NCI-H460 (cell line): ENCODE measurements around the gene LRRC3. TPM values are rescaled to one million over a fixed set of nuclear protein-coding genes. Genes with fewer than 3 reads are reported as not detected.

Source experiments
- DNase-seq: peaks from one replicate; pipeline ENCODE4 v3.0.0-alpha.2; 2016; ENCODE audit warnings: low read depth; ENCODE audit errors: extremely low read depth
- total RNA-seq: library from RNA; depleted of rRNA; stranded (reverse); fragments of >200 nt; shearing (Covaris generic); gene quantifications from 2 replicates; pipeline ENCODE4 v1.2.3, GENCODE V29; 2014

LRRC3 gene
- total RNA-seq, 1 experiment from 2014 or later: 0.47 TPM

GRCh38 chr21:44423312-44423821 is 31.9 kb upstream of the LRRC3 start:
- DNase-seq: no peak

- no peak for DNase-seq
Observed at GRCh38 chr21:44423941-44424607, 31.2 kb upstream of the LRRC3 start.

- DNase-seq: no peak
Observed at GRCh38 chr21:44424608-44425306, 30.6 kb upstream of the LRRC3 start.

GRCh38 chr21:44425307-44425894 is 29.9 kb upstream of the LRRC3 start:
- DNase-seq: peak; percentile 24

GRCh38 chr21:44425895-44426662 is 29.2 kb upstream of the LRRC3 start:
- no peak for DNase-seq

GRCh38 chr21:44426663-44427191 is 28.6 kb upstream of the LRRC3 start:
- DNase-seq: no peak

- DNase-seq: no peak
Observed at GRCh38 chr21:44427241-44428120, 27.8 kb upstream of the LRRC3 start.

- peak; percentile 33 for DNase-seq
Observed at GRCh38 chr21:44428281-44428960, 26.9 kb upstream of the LRRC3 start.

GRCh38 chr21:44429894-44430293 is 25.4 kb upstream of the LRRC3 start:
- no peak for DNase-seq

GRCh38 chr21:44431300-44431699 is 24.0 kb upstream of the LRRC3 start:
- no peak for DNase-seq

GRCh38 chr21:44432841-44433790 is 22.2 kb upstream of the LRRC3 start:
- DNase-seq: no peak

GRCh38 chr21:44433791-44434567 is 21.3 kb upstream of the LRRC3 start:
- no peak for DNase-seq

GRCh38 chr21:44434568-44434925 is 20.8 kb upstream of the LRRC3 start:
- DNase-seq: no peak

GRCh38 chr21:44434936-44435635 is 20.2 kb upstream of the LRRC3 start:
- no peak for DNase-seq

GRCh38 chr21:44436111-44436611 is 19.1 kb upstream of the LRRC3 start:
- DNase-seq: no peak

GRCh38 chr21:44436958-44437357 is 18.4 kb upstream of the LRRC3 start:
- no peak for DNase-seq

- DNase-seq: no peak
Observed at GRCh38 chr21:44437371-44437695, 18.0 kb upstream of the LRRC3 start.
